ENCODE data around the gene LGR5. TPM values are rescaled to one million over a fixed set of nuclear protein-coding genes. Genes with fewer than 3 reads are reported as not detected.

Gene LGR5
- total and polyA plus RNA-seq, 2 donors (not counting 3 experiments of a cell fraction or from before 2014, with no cell fraction given) = not detected

GRCh38 chr12:71504476-71504875 is 64.9 kb downstream of the LGR5 start:
- no peak for TF ChIP-seq POLR2A (IDR thresholded peaks at IDR 0.05; ENCODE audit: low read depth, low read length)
- TF ChIP-seq POLR2AphosphoS5 (IDR thresholded peaks at IDR 0.05; ENCODE audit: insufficient read depth, low read depth, low read length) = no peak
- no peak for TF ChIP-seq CTCF (IDR thresholded peaks at IDR 0.05; ENCODE audit: extremely low read depth in 1 of 2, insufficient read depth in 1 of 2, low read depth in 1 of 2, low read length in 2 of 2)
- no peak for TF ChIP-seq FOS (IDR thresholded peaks at IDR 0.05; ENCODE audit: borderline replicate concordance, insufficient read depth, low read length)
- TF ChIP-seq MYC (IDR thresholded peaks at IDR 0.05; ENCODE audit: low read depth, low read length) = no peak
- no peak for TF ChIP-seq JUN (IDR thresholded peaks at IDR 0.05; ENCODE audit: borderline replicate concordance, insufficient read depth, insufficient read length, low read depth)
- dilution Hi-C loops (cut with MboI; ENCODE audit: extremely low pct_ligation_motif_present, low sequenced_read_pairs) = no loop called here
- no peaks in the 10 kb centered on the region for H3K9me3 ChIP-seq (replicated peaks; ENCODE audit: control insufficient read depth, insufficient read depth, low read length)
- no TSS peak for BruUV-seq (replicated peaks)
- H3K9ac ChIP-seq (replicated peaks; ENCODE audit: extremely low read depth, insufficient read depth, low read length) = no peak overlapping the region
- no peaks in the 10 kb centered on the region for H3K36me3 ChIP-seq (ENCODE audit: control insufficient read depth in 2 of 2, extremely low read depth in 1 of 2, insufficient read depth in 2 of 2, low read length in 2 of 2)
- no peaks in the 10 kb centered on the region for H4K20me1 ChIP-seq (replicated peaks; ENCODE audit: control insufficient read depth, extremely low read depth, insufficient read depth, low read length)
- H3K4me1 ChIP-seq (ENCODE audit: control insufficient read depth, extremely low read depth, insufficient read depth, low read length) = no peaks in the 10 kb centered on the region
- no peaks in the 10 kb centered on the region for H3K79me2 ChIP-seq (ENCODE audit: control insufficient read depth, insufficient read depth, low read length)
- no peak overlapping the region for H3K4me3 ChIP-seq (replicated peaks in 1 of 3; ENCODE audit: insufficient read depth in 1 of 3, low read depth in 1 of 3, low read length in 3 of 3)
- FAIRE-seq = no peak
- DNase-seq (ENCODE audit: low read depth, low spot score) = no peak
- CTCF ChIA-PET = interaction anchor here (1.2 kb wide), 1 partner anchor 19 kb away, joined by 4 read pairs; no protein-coding TSS in a partner anchor
- no peak overlapping the region for H2AFZ ChIP-seq (ENCODE audit: low read depth, low read length)
- intact Hi-C loops (cut with micrococcal nuclease) = no loop called here
- H3K27me3 ChIP-seq (ENCODE audit: control insufficient read depth in 2 of 2, insufficient read depth in 2 of 2, low read length in 2 of 2) = no peaks in the 10 kb centered on the region
- no peak overlapping the region for H3K27ac ChIP-seq (ENCODE audit: insufficient read depth, low read depth, low read length)
- H3K9me1 ChIP-seq (replicated peaks; ENCODE audit: control insufficient read depth, extremely low read depth, insufficient read depth, low read length) = no peaks in the 10 kb centered on the region
- POLR2A ChIA-PET = no interaction called here
- no peak overlapping the region for H3K4me2 ChIP-seq (ENCODE audit: insufficient read depth, low read length)

- Histone ChIP-seq H4K20me1 (replicated peaks; ENCODE audit: control insufficient read depth, extremely low read depth, insufficient read depth, low read length) (no peaks in the 10 kb centered on the region), H3K4me2 (ENCODE audit: insufficient read depth, low read length) (no peak overlapping the region), H3K9ac (replicated peaks; ENCODE audit: extremely low read depth, insufficient read depth, low read length) (no peak overlapping the region), H3K4me1 (ENCODE audit: control insufficient read depth, extremely low read depth, insufficient read depth, low read length) (no peaks in the 10 kb centered on the region), H2AFZ (ENCODE audit: low read depth, low read length) (no peak overlapping the region), H3K79me2 (ENCODE audit: control insufficient read depth, insufficient read depth, low read length) (no peaks in the 10 kb centered on the region), H3K9me1 (replicated peaks; ENCODE audit: control insufficient read depth, extremely low read depth, insufficient read depth, low read length) (no peaks in the 10 kb centered on the region), H3K4me3 (replicated peaks in 1 of 3; ENCODE audit: insufficient read depth in 1 of 3, low read depth in 1 of 3, low read length in 3 of 3) (no peak overlapping the region), H3K36me3 (ENCODE audit: control insufficient read depth in 2 of 2, extremely low read depth in 1 of 2, insufficient read depth in 2 of 2, low read length in 2 of 2) (no peaks in the 10 kb centered on the region), H3K27me3 (ENCODE audit: control insufficient read depth in 2 of 2, insufficient read depth in 2 of 2, low read length in 2 of 2) (no peaks in the 10 kb centered on the region), H3K27ac (ENCODE audit: insufficient read depth, low read depth, low read length) (no peak overlapping the region), H3K9me3 (replicated peaks; ENCODE audit: control insufficient read depth, insufficient read depth, low read length) (no peaks in the 10 kb centered on the region)
- CTCF ChIA-PET = no interaction called here
- dilution Hi-C loops (cut with MboI; ENCODE audit: extremely low pct_ligation_motif_present, low sequenced_read_pairs) (no loop called here), intact Hi-C loops (cut with micrococcal nuclease) (no loop called here)
- POLR2A ChIA-PET = no interaction called here
- DNase-seq (ENCODE audit: low read depth, low spot score) (no peak), FAIRE-seq (no peak)
- BruUV-seq (replicated peaks) = no TSS peak
- TF ChIP-seq JUN (IDR thresholded peaks at IDR 0.05; ENCODE audit: borderline replicate concordance, insufficient read depth, insufficient read length, low read depth) (no peak), MAX (IDR thresholded peaks at IDR 0.05; ENCODE audit: insufficient read depth, insufficient read length) (no peak), GATA2 (IDR thresholded peaks at IDR 0.05; ENCODE audit: insufficient read depth, insufficient read length, low read depth, low read length) (no peak), POLR2AphosphoS5 (IDR thresholded peaks at IDR 0.05; ENCODE audit: insufficient read depth, low read depth, low read length) (no peak)
Measured at GRCh38 chr12:71509705-71510104, 70.1 kb downstream of the LGR5 start.

All from endothelial cell of umbilical vein (primary cell).